Suprapubic skin (tissue), 4 donors: Measurements from ENCODE around the gene SPNS1. TPM values are rescaled to one million over a fixed set of nuclear protein-coding genes. Genes with fewer than 3 reads are reported as not detected.

Experiments used
- DNase-seq, 2 donors: peaks; one replicate each; pipeline ENCODE4 v3.0.0-alpha.2; 2019; ENCODE audit warnings: low spot score in 2 of 2
- H3K27ac ChIP-seq: fragments of 200-600 bp; sonication (generic); one replicate; pipeline ENCODE4 v1.5.1; 2019
- H3K27me3 ChIP-seq: fragments of 200-600 bp; sonication (generic); one replicate; pipeline ENCODE4 v1.5.1; 2019
- H3K36me3 ChIP-seq: fragments of 200-600 bp; sonication (generic); one replicate; pipeline ENCODE4 v1.5.1; 2019
- H3K4me1 ChIP-seq: fragments of 200-600 bp; sonication (generic); one replicate; pipeline ENCODE4 v1.5.1; 2019
- H3K4me3 ChIP-seq: fragments of 200-600 bp; sonication (generic); one replicate; pipeline ENCODE4 v1.5.1; 2019; ENCODE audit warnings: mild to moderate bottlenecking
- H3K9me3 ChIP-seq: fragments of 200-600 bp; sonication (generic); one replicate; pipeline ENCODE4 v1.5.1; 2019
- EP300 ChIP-seq: sonication (generic); formaldehyde crosslinking; IDR thresholded peaks from one replicate; pipeline ENCODE4 v1.6.1; 2017; ENCODE audit warnings: antibody characterized with exemption
- POLR2A ChIP-seq, 2 donors: fragments of 450-650 bp; IDR thresholded peaks; one replicate each; pipeline ENCODE4 v1.6.1; 2017; ENCODE audit warnings: antibody characterized with exemption in 2 of 2, mild to moderate bottlenecking in 2 of 2, moderate library complexity in 2 of 2
- POLR2AphosphoS5 ChIP-seq, 3 donors: sonication (generic); formaldehyde crosslinking; IDR thresholded peaks; one replicate each; pipeline ENCODE4 v1.6.1; 2017; ENCODE audit warnings: antibody characterized with exemption in 3 of 3
- WGBS: methylation state at CpG from one replicate; pipeline ENCODE4 v1.1.5; 2018; 5-methylcytosine and 5-hydroxymethylcytosine counted together
- total RNA-seq, 4 donors: library from RNA; depleted of rRNA; stranded (reverse); fragments of >200 nt; gene quantifications; one replicate each; pipeline ENCODE4 v1.1.0, GENCODE V29; 2016
- TF ChIP-seq, protein P1 (sequence below), 2 donors: fragments of 200-600 bp in 1 of 2; fragments of 450-650 bp in 1 of 2; sonication (generic) in 1 of 2; IDR thresholded peaks; one replicate each; pipeline ENCODE4 v1.5.1; 2016 to 2019; ENCODE audit warnings: antibody characterized with exemption in 2 of 2, mild to moderate bottlenecking in 1 of 2, moderate library complexity in 1 of 2

Gene SPNS1
- total RNA-seq, 4 donors from 2014 or later: 26.0 to 42.8 (median 32.7) TPM

DNA sequence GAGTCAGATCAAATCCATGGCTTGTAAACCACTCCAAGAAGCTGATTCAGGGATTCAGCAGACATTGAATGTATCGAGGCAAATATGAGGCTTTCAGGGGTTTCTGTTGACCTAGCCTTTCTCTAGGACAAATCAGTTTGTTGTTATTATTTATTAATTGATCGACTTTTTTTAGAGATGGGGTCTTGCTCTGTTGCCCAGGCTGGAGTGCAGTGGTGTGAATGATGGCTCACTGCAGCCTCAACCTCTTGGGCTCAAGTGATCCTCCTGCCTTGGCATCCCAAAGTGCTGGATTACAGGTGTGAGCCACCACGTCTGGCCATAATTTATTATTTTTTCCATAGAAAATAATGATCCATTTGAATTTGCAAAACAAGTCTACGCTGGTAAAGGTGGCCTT, 37.3 kb downstream of the SPNS1 start:
- no peak for DNase-seq
- no peak for TF ChIP-seq EP300
- TF ChIP-seq, protein P1, sequence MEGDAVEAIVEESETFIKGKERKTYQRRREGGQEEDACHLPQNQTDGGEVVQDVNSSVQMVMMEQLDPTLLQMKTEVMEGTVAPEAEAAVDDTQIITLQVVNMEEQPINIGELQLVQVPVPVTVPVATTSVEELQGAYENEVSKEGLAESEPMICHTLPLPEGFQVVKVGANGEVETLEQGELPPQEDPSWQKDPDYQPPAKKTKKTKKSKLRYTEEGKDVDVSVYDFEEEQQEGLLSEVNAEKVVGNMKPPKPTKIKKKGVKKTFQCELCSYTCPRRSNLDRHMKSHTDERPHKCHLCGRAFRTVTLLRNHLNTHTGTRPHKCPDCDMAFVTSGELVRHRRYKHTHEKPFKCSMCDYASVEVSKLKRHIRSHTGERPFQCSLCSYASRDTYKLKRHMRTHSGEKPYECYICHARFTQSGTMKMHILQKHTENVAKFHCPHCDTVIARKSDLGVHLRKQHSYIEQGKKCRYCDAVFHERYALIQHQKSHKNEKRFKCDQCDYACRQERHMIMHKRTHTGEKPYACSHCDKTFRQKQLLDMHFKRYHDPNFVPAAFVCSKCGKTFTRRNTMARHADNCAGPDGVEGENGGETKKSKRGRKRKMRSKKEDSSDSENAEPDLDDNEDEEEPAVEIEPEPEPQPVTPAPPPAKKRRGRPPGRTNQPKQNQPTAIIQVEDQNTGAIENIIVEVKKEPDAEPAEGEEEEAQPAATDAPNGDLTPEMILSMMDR (IDR thresholded peaks at IDR 0.05): no peak
- no peak for TF ChIP-seq POLR2A (IDR thresholded peaks at IDR 0.05)
- no peak for TF ChIP-seq POLR2AphosphoS5 (IDR thresholded peaks at IDR 0.05)
- H3K27ac ChIP-seq: no peak overlapping the region
- H3K4me1 ChIP-seq: peaks cover 4% of the 10 kb centered on the region
- 82% methylated on average over 4 of the region's 4 CpGs for WGBS
- no peak overlapping the region for H3K4me3 ChIP-seq
- no peaks in the 10 kb centered on the region for H3K27me3 ChIP-seq
- no peaks in the 10 kb centered on the region for H3K9me3 ChIP-seq
- H3K36me3 ChIP-seq: no peaks in the 10 kb centered on the region

DNA sequence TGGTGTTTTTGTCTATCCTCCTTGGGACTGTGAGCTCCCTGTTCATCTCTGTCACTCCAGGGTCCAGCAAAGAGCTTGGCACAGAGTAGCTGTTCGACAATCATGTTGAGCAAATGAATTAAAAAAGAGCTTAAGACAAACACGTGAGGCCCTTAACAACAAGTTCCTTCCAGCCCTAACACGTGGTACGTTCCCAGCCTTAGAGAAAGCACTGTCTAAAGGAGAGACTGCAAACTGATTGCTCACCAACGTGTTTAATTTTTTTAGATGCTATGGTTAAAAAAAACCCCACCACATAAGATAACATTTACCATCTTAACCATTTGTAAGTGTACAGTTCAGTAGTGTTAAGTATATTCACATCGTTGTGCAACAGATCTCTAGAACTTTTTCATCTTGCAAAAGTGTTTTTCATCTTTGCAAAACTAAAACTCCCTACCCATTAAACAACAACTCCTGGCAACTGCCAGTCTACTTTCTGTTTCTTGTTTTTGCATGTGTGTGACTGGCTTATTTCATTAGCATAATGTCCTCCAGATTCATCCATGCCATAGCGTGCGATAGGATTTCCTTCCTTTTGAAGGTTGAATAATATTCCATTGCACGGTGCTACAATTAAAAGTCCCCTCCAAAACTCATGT, 38.5 kb downstream of the SPNS1 start:
- no peak for DNase-seq
- Histone ChIP-seq H3K4me3 (no peak overlapping the region), H3K27ac (no peak overlapping the region), H3K36me3 (no peaks in the 10 kb centered on the region), H3K4me1 (peaks cover 4% of the 10 kb centered on the region), H3K9me3 (no peaks in the 10 kb centered on the region), H3K27me3 (no peaks in the 10 kb centered on the region)
- WGBS: 33% methylated on average over 9 of the region's 9 CpGs
- TF ChIP-seq POLR2AphosphoS5 (IDR thresholded peaks at IDR 0.05) (no peak), POLR2A (IDR thresholded peaks at IDR 0.05) (no peak), EP300 (no peak)
- TF ChIP-seq, protein P1 (IDR thresholded peaks at IDR 0.05): no peak

DNA sequence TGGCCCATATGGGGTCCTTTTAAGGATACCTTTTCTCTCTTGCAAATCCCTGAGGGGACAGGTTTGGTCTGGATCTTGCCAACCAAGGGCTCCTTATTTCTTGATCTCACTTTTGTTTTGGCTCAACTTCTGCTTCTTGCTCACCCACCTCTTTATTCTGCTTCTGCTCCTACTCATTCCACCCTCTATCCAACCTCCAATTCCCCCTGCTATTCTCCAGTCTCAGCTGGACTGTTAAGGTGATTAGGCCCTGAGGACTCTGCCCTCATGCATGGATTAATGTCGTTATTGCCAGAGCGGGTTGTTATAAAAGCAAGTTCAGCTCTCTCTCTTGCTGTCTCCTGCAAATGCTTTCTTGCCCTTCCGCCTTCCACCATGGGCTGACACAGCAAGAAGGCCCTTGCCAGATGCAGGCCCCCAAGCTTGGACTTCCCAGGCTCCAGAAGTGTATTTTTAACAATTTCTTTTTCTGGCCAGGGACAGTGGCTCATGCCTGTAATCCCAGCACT, 40.0 kb downstream of the SPNS1 start:
- no peak for DNase-seq
- WGBS: 93% methylated on average over 3 of the region's 3 CpGs

DNA sequence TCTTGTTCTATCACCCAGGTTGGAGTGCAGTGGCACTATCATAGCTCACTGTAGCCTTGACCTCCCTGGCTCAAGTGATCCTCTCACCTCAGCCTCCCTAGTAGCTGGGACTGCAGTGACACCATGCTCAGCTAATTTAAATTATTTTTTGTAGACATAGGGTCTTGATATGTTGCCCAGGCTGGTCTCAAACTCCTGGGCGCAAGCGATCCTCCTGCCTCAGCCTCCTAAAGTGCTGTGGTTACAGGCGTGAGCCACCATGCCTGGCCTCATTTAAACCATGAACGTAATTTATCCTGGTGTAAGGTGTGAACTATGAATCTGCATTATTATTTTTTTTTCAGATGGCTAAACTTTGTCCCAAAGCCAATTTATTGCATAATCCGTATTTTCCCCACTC, 47.6 kb downstream of the SPNS1 start:
- Histone ChIP-seq H3K4me1 (no peaks in the 10 kb centered on the region), H3K27me3 (peaks cover 3% of the 10 kb centered on the region), H3K27ac (no peak overlapping the region), H3K36me3 (no peaks in the 10 kb centered on the region), H3K4me3 (no peak overlapping the region), H3K9me3 (no peaks in the 10 kb centered on the region)
- no peak for TF ChIP-seq POLR2A (IDR thresholded peaks at IDR 0.05)
- TF ChIP-seq EP300: no peak
- TF ChIP-seq, protein P1 (IDR thresholded peaks at IDR 0.05): no peak
- TF ChIP-seq POLR2AphosphoS5 (IDR thresholded peaks at IDR 0.05): no peak
- DNase-seq: no peak
- 79% methylated on average over 5 of the region's 5 CpGs for WGBS

More for the DNA sequence above, 40.0 kb downstream of the SPNS1 start:
- TF ChIP-seq EP300: no peak
- TF ChIP-seq, protein P1 (IDR thresholded peaks at IDR 0.05): no peak
- no peak for TF ChIP-seq POLR2A (IDR thresholded peaks at IDR 0.05)
- Histone ChIP-seq H3K27ac (no peak overlapping the region), H3K4me1 (peaks cover 4% of the 10 kb centered on the region), H3K4me3 (no peak overlapping the region), H3K27me3 (no peaks in the 10 kb centered on the region), H3K36me3 (no peaks in the 10 kb centered on the region), H3K9me3 (no peaks in the 10 kb centered on the region)

DNA sequence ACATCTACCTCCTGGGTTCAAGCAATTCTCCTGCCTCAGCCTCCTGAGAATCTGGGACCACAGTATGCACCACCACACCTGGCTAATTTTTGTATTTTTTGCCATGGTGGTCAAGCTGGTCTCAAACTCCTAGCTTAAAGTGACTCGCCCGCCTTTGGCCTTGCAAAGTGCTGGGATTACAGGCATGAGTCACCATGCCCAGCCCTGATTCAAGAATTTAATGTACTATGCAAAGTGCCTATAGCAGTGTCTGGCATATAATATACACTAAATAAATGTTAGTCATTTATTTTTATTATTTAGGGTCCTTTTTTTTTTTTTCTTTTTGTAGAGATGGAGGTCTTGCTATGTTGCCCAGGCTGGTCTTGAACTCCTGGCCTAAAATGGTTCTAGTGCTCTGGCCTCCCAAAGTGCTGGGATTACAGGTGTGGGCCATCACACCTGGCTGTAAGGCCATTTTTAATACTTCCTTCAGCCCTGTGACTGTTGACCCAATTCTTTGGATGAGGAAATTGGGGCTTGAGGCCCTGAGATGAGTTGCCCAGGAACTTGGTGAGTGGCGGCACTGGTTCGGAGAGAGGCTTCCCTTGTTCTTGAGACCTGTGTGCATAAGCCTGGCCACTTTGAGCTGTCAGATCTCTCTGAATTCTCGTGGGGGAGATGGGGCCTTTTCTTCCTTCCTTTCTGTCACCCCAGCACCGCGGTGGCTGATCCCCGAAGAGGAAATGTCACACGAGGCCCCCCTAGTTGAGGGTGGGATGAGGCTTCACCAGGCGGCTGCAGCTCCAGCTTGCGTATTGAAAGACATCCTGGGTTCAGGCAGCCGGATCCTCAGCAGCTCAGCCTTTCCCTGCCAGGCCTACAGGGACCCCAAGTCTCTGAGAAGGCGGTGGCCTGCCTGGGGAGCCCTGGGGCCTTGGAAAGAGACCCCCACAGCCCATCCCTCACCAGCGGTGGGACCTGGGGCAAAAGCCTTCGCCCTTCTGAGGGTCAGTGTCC, 49.0 kb downstream of the SPNS1 start:
- WGBS: 66% methylated on average over 9 of the region's 15 CpGs
- no peak for DNase-seq
- Histone ChIP-seq H3K27ac (no peak overlapping the region), H3K27me3 (peaks cover 3% of the 10 kb centered on the region), H3K4me1 (no peaks in the 10 kb centered on the region), H3K9me3 (no peaks in the 10 kb centered on the region), H3K36me3 (no peaks in the 10 kb centered on the region), H3K4me3 (no peak overlapping the region)
- TF ChIP-seq POLR2A (IDR thresholded peaks at IDR 0.05): no peak
- TF ChIP-seq, protein P1 (IDR thresholded peaks at IDR 0.05): no peak
- TF ChIP-seq EP300: no peak
- no peak for TF ChIP-seq POLR2AphosphoS5 (IDR thresholded peaks at IDR 0.05)
